Sigmoid colon (tissue), 7 donors: ENCODE measurements around the gene SMIM38. TPM values are rescaled to one million over a fixed set of nuclear protein-coding genes. Genes with fewer than 3 reads are reported as not detected.

ENCODE experiments used
- DNase-seq: peaks from one replicate; pipeline ENCODE4 v3.0.0-alpha.2; 2019
- H3K27ac ChIP-seq, 4 donors: fragments of 200-600 bp; sonication (generic); one replicate each; pipeline ENCODE4 v1.5.1; 2016 to 2019; ENCODE audit warnings: mild to moderate bottlenecking in 1 of 4
- H3K27me3 ChIP-seq, 3 donors: fragments of 200-600 bp; sonication (generic); one replicate each; pipeline ENCODE4 v1.5.1; 2019; ENCODE audit warnings: mild to moderate bottlenecking in 1 of 3
- H3K36me3 ChIP-seq, 4 donors: fragments of 200-600 bp; sonication (generic); one replicate each; pipeline ENCODE4 v1.5.1; 2016 to 2019
- H3K4me1 ChIP-seq, 4 donors: fragments of 200-600 bp; sonication (generic); one replicate each; pipeline ENCODE4 v1.5.1; 2017 to 2019
- H3K4me3 ChIP-seq, 4 donors: fragments of 200-600 bp; sonication (generic); one replicate each; pipeline ENCODE4 v1.5.1; 2017 to 2019; ENCODE audit warnings: mild to moderate bottlenecking in 2 of 4, moderate library complexity in 1 of 4
- H3K9me3 ChIP-seq, 4 donors: fragments of 200-600 bp in 3 of 4; sonication (generic) in 3 of 4; one replicate each; pipeline versions ENCODE4 v1.5.1 to v1.6.1; 2013 to 2019
- EP300 ChIP-seq, 4 donors: sonication (generic); formaldehyde crosslinking; IDR thresholded peaks; one replicate each; pipeline ENCODE4 v1.6.1; 2017; ENCODE audit warnings: antibody characterized with exemption in 4 of 4
- POLR2A ChIP-seq, 2 donors: fragments of 450-650 bp; IDR thresholded peaks; one replicate each; pipeline ENCODE4 v1.6.1; 2016; ENCODE audit warnings: antibody characterized with exemption in 2 of 2, mild to moderate bottlenecking in 2 of 2, moderate library complexity in 2 of 2
- POLR2AphosphoS5 ChIP-seq, 4 donors: sonication (generic); formaldehyde crosslinking; IDR thresholded peaks; one replicate each; pipeline ENCODE4 v1.6.1; 2017; ENCODE audit warnings: antibody characterized with exemption in 4 of 4
- WGBS, 2 donors: extraction: QIAGEN DNeasy Blood & Tissue Kit; methylation state at CpG; one replicate each; pipeline ENCODE4 v1.1.7; 2013; 5-methylcytosine and 5-hydroxymethylcytosine counted together
- intact Hi-C: fragments of 100-400 bp; cut with DNase I; formaldehyde crosslinking; loops from one replicate; pipeline ENCODE4 v1.15.1; 2023
- polyA plus RNA-seq, 3 donors: library from polyadenylated mRNA; stranded (reverse); fragments of 200-250 nt; gene quantifications; one replicate each; pipeline ENCODE4 v1.2.3, GENCODE V29; 2013
- total RNA-seq, 4 donors: library from RNA; depleted of rRNA; stranded (reverse); fragments of >200 nt; gene quantifications; one replicate each; pipeline ENCODE4 v1.1.0, GENCODE V29; 2016
- TF ChIP-seq, protein P1 (sequence below), 4 experiments: fragments of 450-650 bp in 3 of 4; fragments of 200-600 bp in 1 of 4; IDR thresholded peaks; one replicate each; pipeline ENCODE4 v1.5.1; 2016 to 2019; ENCODE audit warnings: antibody characterized with exemption in 4 of 4, mild to moderate bottlenecking in 3 of 4, moderate library complexity in 2 of 4
- donor health status: healthy with polysubstance abuse.
- donor health status: Bipolar disorder and iron deficiency.
- donor health status: healthy.

Gene SMIM38
- total and polyA plus RNA-seq, 7 donors, result 0.19 to 5.4 (median 1.8) TPM; not detected in 2

DNA sequence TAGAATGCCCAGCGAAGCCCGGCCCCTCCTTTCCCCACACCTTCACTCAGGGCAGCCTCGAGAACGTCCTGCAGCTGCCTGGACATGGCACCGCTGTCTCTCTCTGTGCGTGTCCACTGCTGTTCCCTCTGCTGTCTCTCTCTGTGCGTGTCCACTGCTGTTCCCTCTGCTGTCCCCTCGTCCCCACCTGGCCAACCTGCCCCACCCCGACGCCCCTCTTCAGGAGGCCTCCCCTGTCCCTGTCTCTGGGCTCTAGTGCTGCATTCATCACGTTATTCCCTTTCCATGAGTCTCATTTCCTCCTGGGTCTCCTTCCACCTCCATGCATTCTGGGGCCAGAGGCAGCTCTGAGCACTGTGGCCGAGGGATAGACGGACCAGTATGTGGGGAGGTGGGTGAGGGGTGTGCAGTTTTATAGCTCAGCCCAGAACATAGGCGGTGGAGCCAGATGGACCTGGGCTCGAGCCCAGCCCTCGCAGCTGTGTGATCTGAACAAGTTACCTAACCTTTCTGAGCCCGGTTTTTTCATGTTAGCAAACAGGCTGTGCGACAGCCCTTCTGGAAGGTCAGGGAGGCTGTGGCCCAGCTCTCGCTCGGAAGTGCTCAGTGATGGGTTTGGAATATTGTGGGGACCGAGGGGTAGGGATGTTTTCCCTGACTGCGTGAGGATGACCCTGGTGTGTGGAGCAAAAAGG lies 41.9 kb upstream of the SMIM38 start:
- DNase-seq, result no peak
- Histone ChIP-seq H3K27ac (no peak overlapping the region), H3K4me3 (no peak overlapping the region), H3K27me3 (no peaks in the 10 kb centered on the region), H3K36me3 (peaks cover 0 to 3% (median under 1%) of the 10 kb centered on the region in 4 donors), H3K9me3 (no peaks in the 10 kb centered on the region), H3K4me1 (no peaks in the 10 kb centered on the region)
- TF ChIP-seq EP300 (IDR thresholded peaks at IDR 0.05), result no peak
- TF ChIP-seq, protein P1, sequence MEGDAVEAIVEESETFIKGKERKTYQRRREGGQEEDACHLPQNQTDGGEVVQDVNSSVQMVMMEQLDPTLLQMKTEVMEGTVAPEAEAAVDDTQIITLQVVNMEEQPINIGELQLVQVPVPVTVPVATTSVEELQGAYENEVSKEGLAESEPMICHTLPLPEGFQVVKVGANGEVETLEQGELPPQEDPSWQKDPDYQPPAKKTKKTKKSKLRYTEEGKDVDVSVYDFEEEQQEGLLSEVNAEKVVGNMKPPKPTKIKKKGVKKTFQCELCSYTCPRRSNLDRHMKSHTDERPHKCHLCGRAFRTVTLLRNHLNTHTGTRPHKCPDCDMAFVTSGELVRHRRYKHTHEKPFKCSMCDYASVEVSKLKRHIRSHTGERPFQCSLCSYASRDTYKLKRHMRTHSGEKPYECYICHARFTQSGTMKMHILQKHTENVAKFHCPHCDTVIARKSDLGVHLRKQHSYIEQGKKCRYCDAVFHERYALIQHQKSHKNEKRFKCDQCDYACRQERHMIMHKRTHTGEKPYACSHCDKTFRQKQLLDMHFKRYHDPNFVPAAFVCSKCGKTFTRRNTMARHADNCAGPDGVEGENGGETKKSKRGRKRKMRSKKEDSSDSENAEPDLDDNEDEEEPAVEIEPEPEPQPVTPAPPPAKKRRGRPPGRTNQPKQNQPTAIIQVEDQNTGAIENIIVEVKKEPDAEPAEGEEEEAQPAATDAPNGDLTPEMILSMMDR (IDR thresholded peaks at IDR 0.05), result no peak
- TF ChIP-seq POLR2AphosphoS5 (IDR thresholded peaks at IDR 0.05), result no peak
- no peak for TF ChIP-seq POLR2A (IDR thresholded peaks at IDR 0.05)
- intact Hi-C loops, result no loop called here
- WGBS, 2 donors, result 89 to 90% methylated on average over 22 of the region's 22 CpGs

GRCh38 chr11:69114362-69114761 lies 41.4 kb upstream of the SMIM38 start:
- no peak for TF ChIP-seq POLR2AphosphoS5 (IDR thresholded peaks at IDR 0.05)
- no peak for TF ChIP-seq EP300 (IDR thresholded peaks at IDR 0.05)
- TF ChIP-seq, protein P1 (IDR thresholded peaks at IDR 0.05), result no peak
- TF ChIP-seq POLR2A (IDR thresholded peaks at IDR 0.05), result no peak
- Histone ChIP-seq H3K4me3 (no peak overlapping the region), H3K27ac (no peak overlapping the region), H3K4me1 (no peaks in the 10 kb centered on the region), H3K36me3 (no peaks in the 10 kb centered on the region), H3K27me3 (no peaks in the 10 kb centered on the region), H3K9me3 (no peaks in the 10 kb centered on the region)
- 75 to 91% methylated on average over 6 of the region's 6 CpGs for WGBS, 2 donors
- DNase-seq, result no peak
- intact Hi-C loops, result no loop called here

DNA sequence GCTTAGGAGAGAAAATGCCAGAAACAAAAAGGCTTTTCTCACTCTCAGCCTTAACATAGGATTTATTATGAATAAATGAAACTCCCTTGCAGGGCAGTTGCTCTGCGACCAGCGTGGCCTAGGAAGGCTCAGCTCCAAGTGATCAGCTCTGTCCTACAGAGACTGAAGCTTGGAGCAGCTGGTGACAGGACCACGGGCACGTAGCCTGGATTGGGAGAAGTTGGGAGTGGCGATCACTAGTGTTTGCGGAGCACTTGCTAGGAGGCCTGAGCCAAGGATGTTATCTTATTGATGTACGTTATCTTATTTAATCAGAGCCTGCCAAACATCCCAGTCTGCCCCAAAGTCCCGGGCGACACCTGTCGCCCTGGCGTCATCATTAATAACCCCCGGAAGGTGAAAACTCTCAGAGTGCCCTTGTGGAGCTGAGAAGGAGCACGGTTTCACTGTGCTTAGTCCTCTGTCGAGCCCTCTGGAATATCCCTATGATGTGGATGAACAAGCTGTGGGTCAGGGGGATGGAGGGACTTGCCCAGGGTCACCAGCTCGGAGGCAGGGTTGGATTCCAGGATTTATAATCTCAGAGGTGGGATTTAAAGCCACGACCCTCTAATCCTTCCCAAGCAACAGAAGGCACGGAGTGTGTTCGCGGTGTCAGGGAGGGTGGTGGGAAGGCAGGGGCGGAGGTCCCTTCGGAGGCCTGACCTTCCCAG lies 40.8 kb upstream of the SMIM38 start:
- H3K4me1 ChIP-seq, result no peaks in the 10 kb centered on the region
- TF ChIP-seq EP300 (IDR thresholded peaks at IDR 0.05) (no peak), POLR2AphosphoS5 (IDR thresholded peaks at IDR 0.05) (no peak), POLR2A (IDR thresholded peaks at IDR 0.05) (no peak)
- TF ChIP-seq, protein P1 (IDR thresholded peaks at IDR 0.05), result no peak
- H3K27ac ChIP-seq, result no peak overlapping the region
- no peak for DNase-seq
- no peaks in the 10 kb centered on the region for H3K9me3 ChIP-seq
- intact Hi-C loops, result no loop called here
- no peak overlapping the region for H3K4me3 ChIP-seq
- H3K36me3 ChIP-seq, result no peaks in the 10 kb centered on the region
- H3K27me3 ChIP-seq, result no peaks in the 10 kb centered on the region
- WGBS, 2 donors, result 32 to 74% methylated on average over 21 of the region's 21 CpGs

GRCh38 chr11:69115586-69116560 lies 39.9 kb upstream of the SMIM38 start:
- DNase-seq, result no peak
- Histone ChIP-seq H3K27ac (no peak overlapping the region), H3K27me3 (no peaks in the 10 kb centered on the region), H3K4me1 (no peaks in the 10 kb centered on the region), H3K36me3 (no peaks in the 10 kb centered on the region), H3K4me3 (no peak overlapping the region), H3K9me3 (no peaks in the 10 kb centered on the region)
- intact Hi-C loops, result no loop called here
- WGBS, 2 donors, result 43 to 78% methylated on average over 41 of the region's 41 CpGs
- TF ChIP-seq POLR2AphosphoS5 (IDR thresholded peaks at IDR 0.05) (no peak), EP300 (IDR thresholded peaks at IDR 0.05) (no peak), POLR2A (IDR thresholded peaks at IDR 0.05) (no peak)
- TF ChIP-seq, protein P1 (IDR thresholded peaks at IDR 0.05), result no peak
